Progenitor cell of endocrine pancreas (in vitro differentiated cells): Measurements from ENCODE around the gene S1PR5. TPM values are rescaled to one million over a fixed set of nuclear protein-coding genes. Genes with fewer than 3 reads are reported as not detected.

Experiments used
- DNase-seq: peaks from one replicate; pipeline ENCODE4 v3.0.0; 2021; ENCODE audit warnings: low spot score; ENCODE audit not compliant: unreplicated experiment
- H3K27ac Mint-ChIP-seq: 2 replicates; pipeline ENCODE4 v1.8.0; 2021; ENCODE audit warnings: mild to moderate bottlenecking, moderate library complexity, mixed read lengths
- H3K27me3 Mint-ChIP-seq: 2 replicates; pipeline ENCODE4 v1.8.0; 2021; ENCODE audit warnings: mixed read lengths
- H3K36me3 Mint-ChIP-seq: 2 replicates; pipeline ENCODE4 v1.8.0; 2022; ENCODE audit warnings: mixed read lengths; ENCODE audit not compliant: insufficient read depth
- H3K4me1 Mint-ChIP-seq: 2 replicates; pipeline ENCODE4 v1.8.0; 2021; ENCODE audit warnings: low read depth, mixed read lengths
- H3K4me3 Mint-ChIP-seq: 2 replicates; pipeline ENCODE4 v1.8.0; 2021; ENCODE audit warnings: low read depth, mild to moderate bottlenecking, moderate library complexity, mixed read lengths
- H3K9me3 Mint-ChIP-seq: 2 replicates; pipeline ENCODE4 v1.8.0; 2021; ENCODE audit warnings: low read depth, mixed read lengths
- CTCF ChIP-seq: fragments of 200-600 bp; sonication (generic); IDR thresholded peaks from one replicate; pipeline ENCODE4 v1.5.0; 2021; ENCODE audit warnings: antibody characterized with exemption, mild to moderate bottlenecking; ENCODE audit not compliant: unreplicated experiment
- total RNA-seq: library from RNA; stranded (reverse); gene quantifications from 2 replicates; pipeline ENCODE4 v1.2.1, GENCODE V29; 2021

The S1PR5 gene
- total RNA-seq, 1 donor from 2014 or later: not detected

- H3K9me3 Mint-ChIP-seq: no peaks in the 10 kb centered on the region
- peaks cover 28% of the 10 kb centered on the region for H3K27me3 Mint-ChIP-seq
- H3K4me1 Mint-ChIP-seq: peaks cover 8% of the 10 kb centered on the region
- no peak for TF ChIP-seq CTCF
- no peaks in the 10 kb centered on the region for H3K36me3 Mint-ChIP-seq
- no peak overlapping the region for H3K27ac Mint-ChIP-seq
- no peak overlapping the region for H3K4me3 Mint-ChIP-seq
- no peak for DNase-seq
Measured at GRCh38 chr19:10521461-10522171, 4.4 kb upstream of the S1PR5 start.

GRCh38 chr19:10520652-10521318 is 3.5 kb upstream of the S1PR5 start:
- no peak for TF ChIP-seq CTCF
- Mint-ChIP-seq H3K27me3 (peaks cover 36% of the 10 kb centered on the region), H3K4me1 (peaks cover 8% of the 10 kb centered on the region)

GRCh38 chr19:10519421-10519820 is 2.2 kb upstream of the S1PR5 start:
- H3K4me1 Mint-ChIP-seq: peaks cover 8% of the 10 kb centered on the region
- H3K27ac Mint-ChIP-seq: peak overlapping the region; percentile 16
- H3K27me3 Mint-ChIP-seq: peaks cover 44% of the 10 kb centered on the region
- no peak for TF ChIP-seq CTCF
- H3K9me3 Mint-ChIP-seq: no peaks in the 10 kb centered on the region
- H3K4me3 Mint-ChIP-seq: no peak overlapping the region
- H3K36me3 Mint-ChIP-seq: no peaks in the 10 kb centered on the region
- DNase-seq: no peak

More at GRCh38 chr19:10520652-10521318, 3.5 kb upstream of the S1PR5 start:
- H3K27ac Mint-ChIP-seq: no peak overlapping the region
- H3K4me3 Mint-ChIP-seq: no peak overlapping the region
- no peaks in the 10 kb centered on the region for H3K36me3 Mint-ChIP-seq
- no peaks in the 10 kb centered on the region for H3K9me3 Mint-ChIP-seq
- no peak for DNase-seq

GRCh38 chr19:10518444-10519361 is 1.5 kb upstream of the S1PR5 start:
- H3K4me3 Mint-ChIP-seq: peak overlapping the region; percentile 19
- no peaks in the 10 kb centered on the region for H3K36me3 Mint-ChIP-seq
- H3K27ac Mint-ChIP-seq: no peak overlapping the region
- TF ChIP-seq CTCF: no peak
- peaks cover 44% of the 10 kb centered on the region for H3K27me3 Mint-ChIP-seq
- DNase-seq: no peak
- no peaks in the 10 kb centered on the region for H3K9me3 Mint-ChIP-seq
- H3K4me1 Mint-ChIP-seq: peaks cover 8% of the 10 kb centered on the region
